Fibroblast of villous mesenchyme (primary cell): ENCODE results near the gene PPP6R3. TPM values are rescaled to one million over a fixed set of nuclear protein-coding genes. Genes with fewer than 3 reads are reported as not detected.

Experiments
- DNase-seq: peaks from one replicate; pipeline ENCODE4 v3.0.0-alpha.2; 2010; ENCODE audit warnings: low read depth
- H3K4me3 ChIP-seq: 2 replicates; pipeline ENCODE4 v1.5.1; 2011; ENCODE audit warnings: low read depth, mild to moderate bottlenecking, low read length
- CTCF ChIP-seq: IDR thresholded peaks from 2 replicates; pipeline ENCODE4 v1.5.1; 2012; ENCODE audit warnings: low read depth, mild to moderate bottlenecking, low read length; ENCODE audit not compliant: insufficient read depth
- total RNA-seq: library from RNA; depleted of rRNA; stranded (reverse); fragments of >200 nt; gene quantifications from 2 replicates; pipeline ENCODE4 v1.2.3, GENCODE V29; 2012

Gene PPP6R3
- total RNA-seq, 1 donor: 218 TPM

- H3K4me3 ChIP-seq: no peak overlapping the region
- TF ChIP-seq CTCF: no peak
- no peak for DNase-seq
Observed at GRCh38 chr11:68541991-68542390, 81.4 kb downstream of the PPP6R3 start.

- DNase-seq: peak; percentile 88
- no peak overlapping the region for H3K4me3 ChIP-seq
- TF ChIP-seq CTCF: no peak
Observed at GRCh38 chr11:68542617-68543016, 82.1 kb downstream of the PPP6R3 start.

- DNase-seq: peak; percentile 47
- no peak overlapping the region for H3K4me3 ChIP-seq
- TF ChIP-seq CTCF: no peak
Observed at GRCh38 chr11:68543594-68543993, 83.0 kb downstream of the PPP6R3 start.

GRCh38 chr11:68545347-68545746, 84.8 kb downstream of the PPP6R3 start:
- TF ChIP-seq CTCF: no peak
- DNase-seq: no peak
- H3K4me3 ChIP-seq: no peak overlapping the region

- H3K4me3 ChIP-seq: no peak overlapping the region
- no peak for DNase-seq
- no peak for TF ChIP-seq CTCF
Observed at GRCh38 chr11:68545796-68546195, 85.2 kb downstream of the PPP6R3 start.

- H3K4me3 ChIP-seq: no peak overlapping the region
- no peak for TF ChIP-seq CTCF
- no peak for DNase-seq
Observed at GRCh38 chr11:68546555-68546954, 86.0 kb downstream of the PPP6R3 start.

- no peak for TF ChIP-seq CTCF
- DNase-seq: no peak
- no peak overlapping the region for H3K4me3 ChIP-seq
Observed at GRCh38 chr11:68549789-68550484, 89.4 kb downstream of the PPP6R3 start.
